Suprapubic skin (tissue), 4 donors: ENCODE measurements around the gene PTCH1.

ENCODE experiments used
- CTCF ChIP-seq, 2 donors: fragments of 200-600 bp in 1 of 2; fragments of 450-650 bp in 1 of 2; sonication (generic) in 1 of 2; IDR thresholded peaks; one replicate each; pipeline ENCODE4 v1.5.1; 2016 to 2019; ENCODE audit warnings: antibody characterized with exemption in 2 of 2, mild to moderate bottlenecking in 1 of 2, moderate library complexity in 1 of 2
- EP300 ChIP-seq: sonication (generic); formaldehyde crosslinking; IDR thresholded peaks from one replicate; pipeline ENCODE4 v1.6.1; 2017; ENCODE audit warnings: antibody characterized with exemption
- POLR2A ChIP-seq, 2 donors: fragments of 450-650 bp; IDR thresholded peaks; one replicate each; pipeline ENCODE4 v1.6.1; 2017; ENCODE audit warnings: antibody characterized with exemption in 2 of 2, mild to moderate bottlenecking in 2 of 2, moderate library complexity in 2 of 2
- POLR2AphosphoS5 ChIP-seq, 3 donors: sonication (generic); formaldehyde crosslinking; IDR thresholded peaks; one replicate each; pipeline ENCODE4 v1.6.1; 2017; ENCODE audit warnings: antibody characterized with exemption in 3 of 3

- TF ChIP-seq POLR2A (IDR thresholded peaks at IDR 0.05) (no peak), CTCF (IDR thresholded peaks at IDR 0.05) (no peak), POLR2AphosphoS5 (IDR thresholded peaks at IDR 0.05) (no peak), EP300 (no peak)
Observed at GRCh38 chr9:95450171-95451064, 66.4 kb downstream of the PTCH1 start.
